Kidney (tissue), 14 donors: ENCODE results near the gene NEDD4L. TPM values are rescaled to one million over a fixed set of nuclear protein-coding genes. Genes with fewer than 3 reads are reported as not detected.

ENCODE experiments used
- DNase-seq, 5 donors: peaks; one replicate each; pipeline ENCODE4 v3.0.0-alpha.2; 2013 to 2020
- FAIRE-seq: peaks from 2 replicates; lab custom pipeline; 2012; peaks lifted over from hg19 to GRCh38; lab: Jason Lieb, UNC
- H3K27ac ChIP-seq, 2 donors: one replicate each; pipeline ENCODE4 v1.7.0; 2013; ENCODE audit warnings: low read depth in 2 of 2, low read length in 2 of 2, inconsistent platforms in 1 of 2
- H3K27me3 ChIP-seq: one replicate; pipeline ENCODE4 v1.7.1; 2013; ENCODE audit warnings: low read length, inconsistent platforms; ENCODE audit not compliant: control insufficient read depth, insufficient read depth
- H3K36me3 ChIP-seq, 3 donors: one replicate each; pipeline versions ENCODE4 v1.7.0 to v1.7.1; 2013; ENCODE audit warnings: low read length in 3 of 3, control low read depth in 1 of 3, inconsistent platforms in 1 of 3; ENCODE audit not compliant: insufficient read depth in 3 of 3, control insufficient read depth in 2 of 3
- H3K4me1 ChIP-seq, 3 donors: one replicate each; pipeline versions ENCODE4 v1.7.0 to v1.7.1; 2013; ENCODE audit warnings: low read length in 3 of 3, inconsistent platforms in 1 of 3, low read depth in 1 of 3; ENCODE audit not compliant: control insufficient read depth in 2 of 3, insufficient read depth in 2 of 3
- H3K4me3 ChIP-seq, 3 donors: one replicate each; pipeline versions ENCODE4 v1.7.0 to v1.8.1; 2013; ENCODE audit warnings: low read length in 3 of 3, control low read depth in 1 of 3, inconsistent platforms in 1 of 3
- H3K9ac ChIP-seq, 3 donors: one replicate each; pipeline versions ENCODE4 v1.7.0 to v1.7.1; 2013; ENCODE audit warnings: low read length in 3 of 3, control low read depth in 1 of 3, inconsistent platforms in 1 of 3
- H3K9me3 ChIP-seq, 3 donors: one replicate each; pipeline versions ENCODE4 v1.7.0 to v1.7.1; 2013; ENCODE audit warnings: low read length in 3 of 3, control low read depth in 1 of 3, inconsistent platforms in 1 of 3; ENCODE audit not compliant: control insufficient read depth in 2 of 3, insufficient read depth in 1 of 3
- CTCF ChIP-seq: IDR thresholded peaks from 3 replicates; pipeline ENCODE4 v1.5.1; 2012; ENCODE audit warnings: mild to moderate bottlenecking, moderate library complexity, borderline replicate concordance; ENCODE audit not compliant: insufficient read depth; ENCODE audit errors: extremely low read depth
- intact Hi-C: fragments of 100-400 bp; cut with DNase I; formaldehyde crosslinking; loops from one replicate; pipeline ENCODE4 v1.11.1; 2022
- polyA plus RNA-seq: library from polyadenylated mRNA; stranded (reverse); fragments of 350-450 nt; fragmentation: Illumina TruSeq; extraction: RNeasy Lipid Tissue Mini Kit (QIAGEN cat#74804); gene quantifications from one replicate; pipeline ENCODE4 v1.2.3, GENCODE V29; 2014; ENCODE audit warnings: low read depth, low replicate concordance; ENCODE audit not compliant: insufficient read depth
- total RNA-seq: library from RNA; stranded (reverse); fragmentation: NEBNext Ultra II Directional; extraction: Animal tissue kit (Norgen Biotek cat#: 25700); gene quantifications from one replicate; pipeline ENCODE4 v1.2.1, GENCODE V29; 2021
- donor health status: control.
- donor health status: control.
- donor health status: control.
- donor health status: control.
- donor health status: control.
- donor health status: DM: yes; HTN: yes; CAD: no.
- donor health status: Normal renal cell carcinoma (clear cell type).

NEDD4L gene
- total and polyA plus RNA-seq, 2 donors from 2014 or later, result 90.8 to 95.7 TPM

- H3K9me3 ChIP-seq, result no peaks in the 10 kb centered on the region
- DNase-seq (no peak), FAIRE-seq (no peak)
- peaks cover 0 to 5% (median 0%) of the 10 kb centered on the region in 3 donors for H3K4me1 ChIP-seq
- no peak overlapping the region for H3K9ac ChIP-seq
- no peak for TF ChIP-seq CTCF
- H3K27ac ChIP-seq, result no peak overlapping the region
- no peaks in the 10 kb centered on the region for H3K36me3 ChIP-seq
- no peak overlapping the region for H3K4me3 ChIP-seq
- intact Hi-C loops, result no loop called here
- no peaks in the 10 kb centered on the region for H3K27me3 ChIP-seq
Observed at GRCh38 chr18:58078889-58079573, 35.0 kb downstream of the NEDD4L start.

GRCh38 chr18:58080451-58080850 is 36.4 kb downstream of the NEDD4L start:
- no peak overlapping the region for H3K9ac ChIP-seq
- H3K4me3 ChIP-seq, result no peak overlapping the region
- peaks cover 0 to 5% (median 0%) of the 10 kb centered on the region in 3 donors for H3K4me1 ChIP-seq
- H3K9me3 ChIP-seq, result no peaks in the 10 kb centered on the region
- no peak overlapping the region for H3K27ac ChIP-seq
- no peak for TF ChIP-seq CTCF
- no peak for FAIRE-seq
- intact Hi-C loops, result no loop called here
- peak in 1 of 5 donors; percentile 31 for DNase-seq
- no peaks in the 10 kb centered on the region for H3K27me3 ChIP-seq
- H3K36me3 ChIP-seq, result no peaks in the 10 kb centered on the region

GRCh38 chr18:58087928-58088690 is 44.1 kb downstream of the NEDD4L start:
- Histone ChIP-seq H3K9ac (no peak overlapping the region), H3K36me3 (no peaks in the 10 kb centered on the region), H3K9me3 (no peaks in the 10 kb centered on the region), H3K4me1 (peaks cover 0 to 5% (median 0%) of the 10 kb centered on the region in 3 donors), H3K4me3 (no peak overlapping the region), H3K27me3 (no peaks in the 10 kb centered on the region), H3K27ac (no peak overlapping the region)
- intact Hi-C loops, result no loop called here
- FAIRE-seq, result no peak
- no peak for TF ChIP-seq CTCF
- DNase-seq, result no peak
